H4 (cell line): ENCODE measurements around the gene ULK4. TPM values are rescaled to one million over a fixed set of nuclear protein-coding genes. Genes with fewer than 3 reads are reported as not detected.
A peak's percentile ranks its signal among the peaks of the same experiment; 100 is the strongest.

Source experiments
- DNase-seq: peaks from one replicate; pipeline ENCODE4 v3.0.0-alpha.2; 2015; ENCODE audit warnings: low spot score
- total RNA-seq: library from RNA; depleted of rRNA; stranded (reverse); fragments of >200 nt; shearing (Covaris generic); gene quantifications from 2 replicates; pipeline ENCODE4 v1.2.3, GENCODE V29; 2014

The ULK4 gene
- total RNA-seq, 1 experiment from 2014 or later = 8.4 TPM

GRCh38 chr3:41224120-41224806 lies 737.6 kb downstream of the ULK4 start:
- DNase-seq = no peak

- no peak for DNase-seq
These were observed 738.2 kb downstream of the ULK4 start for GRCh38 chr3:41223691-41224090.

GRCh38 chr3:41223078-41223477 lies 738.8 kb downstream of the ULK4 start:
- DNase-seq = no peak

GRCh38 chr3:41222501-41222900 lies 739.4 kb downstream of the ULK4 start:
- no peak for DNase-seq

GRCh38 chr3:41222012-41222411 lies 739.9 kb downstream of the ULK4 start:
- DNase-seq = no peak

GRCh38 chr3:41220906-41221677 lies 740.8 kb downstream of the ULK4 start:
- DNase-seq = no peak

GRCh38 chr3:41219424-41219823 lies 742.5 kb downstream of the ULK4 start:
- DNase-seq = no peak

- no peak for DNase-seq
These were observed 744.9 kb downstream of the ULK4 start for GRCh38 chr3:41216993-41217392.

GRCh38 chr3:41216422-41216821 lies 745.5 kb downstream of the ULK4 start:
- no peak for DNase-seq

- no peak for DNase-seq
These were observed 748.3 kb downstream of the ULK4 start for GRCh38 chr3:41213588-41213987.

GRCh38 chr3:41212088-41212487 lies 749.8 kb downstream of the ULK4 start:
- no peak for DNase-seq

GRCh38 chr3:41210966-41211365 lies 750.9 kb downstream of the ULK4 start:
- DNase-seq = no peak

- DNase-seq = no peak
These were observed 752.3 kb downstream of the ULK4 start for GRCh38 chr3:41209646-41210045.

- DNase-seq = no peak
These were observed 753.2 kb downstream of the ULK4 start for GRCh38 chr3:41208507-41209220.

GRCh38 chr3:41207355-41207754 lies 754.5 kb downstream of the ULK4 start:
- no peak for DNase-seq

- DNase-seq = no peak
These were observed 756.3 kb downstream of the ULK4 start for GRCh38 chr3:41205591-41205990.

- no peak for DNase-seq
These were observed 757.5 kb downstream of the ULK4 start for GRCh38 chr3:41204369-41204768.

GRCh38 chr3:41202834-41203345 lies 759.0 kb downstream of the ULK4 start:
- DNase-seq = peak; percentile 47

GRCh38 chr3:41202075-41202833 lies 759.6 kb downstream of the ULK4 start:
- DNase-seq = no peak

- DNase-seq = no peak
These were observed 761.3 kb downstream of the ULK4 start for GRCh38 chr3:41200669-41201021.

- no peak for DNase-seq
These were observed 761.8 kb downstream of the ULK4 start for GRCh38 chr3:41199866-41200668.
